Activated naive CD4-positive, alpha-beta T cell treated with anti-CD3 and anti-CD28 coated beads, Interleukin-2, amount 50 U/mL, for 72 hours (primary cell): Measurements from ENCODE around the gene PRSS48. TPM values are rescaled to one million over a fixed set of nuclear protein-coding genes. Genes with fewer than 3 reads are reported as not detected.
"Not testable (repeated sequence)": the region's sequence is repeated elsewhere in the genome, so short reads cannot be mapped to it uniquely, and the experiment has no call there.

Experiments
- ATAC-seq, 2 donors: fragments of 150-1000 bp; cut with Tn5 transposase; 2 replicates each; pipeline ENCODE4 v1.10.0; 2021; ENCODE audit warnings: mild to moderate bottlenecking in 2 of 2, moderate library complexity in 2 of 2
- DNase-seq, 2 donors: peaks; one replicate each; pipeline ENCODE4 v3.0.0; 2021 to 2022; ENCODE audit warnings: low spot score in 2 of 2
- H3K27ac Mint-ChIP-seq, 2 donors: one replicate each; pipeline ENCODE4 v1.8.0; 2022; ENCODE audit warnings: mild to moderate bottlenecking in 2 of 2, mixed read lengths in 2 of 2
- H3K36me3 Mint-ChIP-seq, 2 donors: one replicate each; pipeline ENCODE4 v1.8.0; 2022; ENCODE audit warnings: mixed read lengths in 2 of 2
- H3K9me3 Mint-ChIP-seq, 2 donors: one replicate each; pipeline ENCODE4 v1.8.0; 2022; ENCODE audit warnings: mixed read lengths in 2 of 2
- total RNA-seq, 2 donors: library from RNA; stranded (reverse); gene quantifications; one replicate each; pipeline ENCODE4 v1.2.3, GENCODE V29; 2022

PRSS48 gene
- total RNA-seq = not detected

DNA sequence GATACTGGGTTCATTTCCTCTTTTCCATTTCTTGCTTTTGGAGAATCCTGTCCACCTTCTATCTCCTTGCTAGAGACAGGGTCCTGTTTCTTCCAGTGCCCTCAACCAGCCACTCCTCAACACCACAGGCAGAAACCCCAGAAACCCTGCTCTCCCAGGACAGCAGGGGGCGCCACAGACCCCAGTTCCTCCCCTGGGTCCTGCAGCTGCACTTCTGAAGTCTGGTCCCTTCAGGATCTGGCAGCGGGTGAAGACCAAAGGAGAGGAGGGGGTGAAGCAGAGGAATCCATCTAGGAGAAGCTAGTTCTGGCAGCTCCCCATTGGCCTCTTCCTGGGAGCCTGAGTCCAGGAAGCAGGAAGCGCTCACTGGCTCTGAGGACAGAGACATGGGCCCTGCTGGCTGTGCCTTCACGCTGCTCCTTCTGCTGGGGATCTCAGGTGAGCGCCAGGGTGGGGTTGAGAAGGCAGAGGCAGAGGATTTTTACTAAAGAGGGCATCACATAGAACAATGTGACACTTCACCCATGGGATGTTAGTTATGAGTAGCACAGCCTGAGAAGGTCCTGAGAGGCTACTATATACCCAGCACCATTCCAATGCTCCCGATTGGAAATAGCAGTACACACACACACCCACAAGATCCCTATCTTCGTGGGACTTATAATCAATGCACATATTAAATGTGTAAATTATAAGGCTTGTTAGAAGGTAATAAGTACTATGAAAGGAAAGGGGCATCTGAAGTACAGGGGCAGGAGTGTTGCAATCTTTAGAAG is at the start of gene PRSS48:
Gene PRSS48, plus strand, starts transcription at position 375 of the 776 bp plus-strand sequence. Its CDS starts 12 bp downstream, at position 387.
- H3K36me3 Mint-ChIP-seq = no peaks in the 10 kb centered on the region
- no peak within 1 kb of the TSS for H3K27ac Mint-ChIP-seq
- ATAC-seq (peak; percentile 59 to 74), DNase-seq (peak in 1 of 2 donors; percentile 78)
- H3K9me3 Mint-ChIP-seq = no peaks in the 10 kb centered on the region

GRCh38 chr4:151227172-151227571 is 49.8 kb upstream of the PRSS48 start:
- Mint-ChIP-seq H3K36me3 (no peaks in the 10 kb centered on the region), H3K9me3 (no peaks in the 10 kb centered on the region), H3K27ac (no peak overlapping the region)
- DNase-seq = no peak
- ATAC-seq = no peak

DNA sequence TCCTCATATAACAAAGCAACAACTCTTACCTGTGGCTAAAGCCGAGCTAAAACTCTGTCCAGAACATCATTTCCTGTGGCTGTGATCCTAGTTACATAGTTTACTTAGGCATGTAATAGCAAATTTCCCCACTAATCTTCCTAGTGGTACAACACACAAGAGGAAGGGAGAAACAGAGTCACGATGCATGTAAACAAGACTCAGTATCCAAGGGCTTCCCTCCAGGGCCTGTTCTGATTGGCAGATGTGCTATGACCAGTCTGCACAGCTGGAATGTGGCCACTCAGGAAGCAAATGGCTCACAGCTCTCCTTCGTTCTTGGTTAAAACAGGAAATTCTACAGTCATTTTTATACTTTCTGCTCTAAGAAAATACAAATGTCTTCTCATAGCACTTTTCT is 49.2 kb upstream of the PRSS48 start:
- ATAC-seq (no peak), DNase-seq (no peak)
- no peak overlapping the region for H3K27ac Mint-ChIP-seq
- H3K9me3 Mint-ChIP-seq = no peaks in the 10 kb centered on the region
- no peaks in the 10 kb centered on the region for H3K36me3 Mint-ChIP-seq

GRCh38 chr4:151228189-151229119 is 48.5 kb upstream of the PRSS48 start:
- Mint-ChIP-seq H3K36me3 (no peaks in the 10 kb centered on the region), H3K9me3 (no peaks in the 10 kb centered on the region), H3K27ac (no peak overlapping the region)
- DNase-seq (no peak), ATAC-seq (no peak)

GRCh38 chr4:151231915-151232595 is 44.9 kb upstream of the PRSS48 start:
- no peak for ATAC-seq
- H3K27ac Mint-ChIP-seq = no peak overlapping the region

GRCh38 chr4:151233600-151233999 is 43.4 kb upstream of the PRSS48 start:
- no peaks in the 10 kb centered on the region for H3K36me3 Mint-ChIP-seq
- H3K27ac Mint-ChIP-seq = no peak overlapping the region
- DNase-seq (no peak), ATAC-seq (no peak)
- no peaks in the 10 kb centered on the region for H3K9me3 Mint-ChIP-seq

More at GRCh38 chr4:151231915-151232595, 44.9 kb upstream of the PRSS48 start:
- Mint-ChIP-seq H3K9me3 (no peaks in the 10 kb centered on the region), H3K36me3 (no peaks in the 10 kb centered on the region)
- no peak for DNase-seq

- not testable (repeated sequence) for H3K27ac Mint-ChIP-seq, H3K9me3 Mint-ChIP-seq, ATAC-seq, DNase-seq, H3K36me3 Mint-ChIP-seq
Observed at GRCh38 chr4:151235373-151235772, 41.6 kb upstream of the PRSS48 start.

DNA sequence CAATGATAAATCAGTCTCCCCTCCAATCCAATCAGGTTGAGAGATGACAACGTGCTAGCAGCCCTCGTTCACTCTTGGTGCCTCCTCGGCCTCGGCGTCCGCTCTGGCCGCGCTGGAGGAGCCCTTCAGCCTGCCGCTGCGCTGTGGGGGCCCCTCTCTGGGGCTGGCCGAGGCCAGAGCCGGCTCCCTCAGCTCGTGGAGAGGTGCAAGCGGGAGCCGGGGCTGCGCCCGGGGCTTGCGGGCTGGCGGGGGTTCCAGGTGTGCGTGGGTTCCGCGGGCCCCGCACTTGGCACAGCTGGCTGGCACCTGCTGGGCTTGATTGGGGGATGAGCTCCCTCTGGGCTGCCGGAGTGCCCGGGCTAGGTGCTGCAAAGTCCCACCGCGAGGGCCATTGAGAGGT is 40.9 kb upstream of the PRSS48 start:
- H3K36me3 Mint-ChIP-seq = no peaks in the 10 kb centered on the region
- no peak for ATAC-seq
- no peak overlapping the region for H3K27ac Mint-ChIP-seq

DNA sequence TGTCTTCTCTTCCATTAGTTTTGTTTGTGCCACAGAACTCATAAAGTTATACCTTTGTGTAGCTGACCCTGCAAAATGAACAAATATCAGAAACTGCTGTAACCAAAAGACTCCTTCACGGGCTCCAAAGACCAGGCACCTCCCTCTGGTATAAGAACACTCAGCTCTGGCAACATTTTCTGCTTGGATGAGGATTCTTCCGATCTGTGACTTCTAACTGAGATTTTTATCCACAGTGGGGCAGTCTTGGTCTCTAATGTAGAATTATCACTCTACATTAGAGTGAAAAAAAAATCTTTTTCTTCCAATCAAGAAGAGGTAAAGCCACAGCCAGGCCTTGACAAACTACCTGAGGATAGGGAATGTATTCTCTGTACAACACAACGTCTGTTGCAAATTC is 38.5 kb upstream of the PRSS48 start:
- Mint-ChIP-seq H3K36me3 (no peaks in the 10 kb centered on the region), H3K9me3 (no peaks in the 10 kb centered on the region), H3K27ac (no peak overlapping the region)
- no peak for DNase-seq
- ATAC-seq = no peak

More for the DNA sequence above, 40.9 kb upstream of the PRSS48 start:
- DNase-seq = no peak
- no peaks in the 10 kb centered on the region for H3K9me3 Mint-ChIP-seq

GRCh38 chr4:151239608-151240007 is 37.4 kb upstream of the PRSS48 start:
- Mint-ChIP-seq H3K36me3 (no peaks in the 10 kb centered on the region), H3K27ac (no peak overlapping the region), H3K9me3 (no peaks in the 10 kb centered on the region)
- no peak for DNase-seq
- no peak for ATAC-seq

GRCh38 chr4:151242305-151242704 is 34.7 kb upstream of the PRSS48 start:
- no peak for ATAC-seq
- no peaks in the 10 kb centered on the region for H3K36me3 Mint-ChIP-seq
- H3K9me3 Mint-ChIP-seq = no peaks in the 10 kb centered on the region
- H3K27ac Mint-ChIP-seq = no peak overlapping the region
- DNase-seq = no peak

DNA sequence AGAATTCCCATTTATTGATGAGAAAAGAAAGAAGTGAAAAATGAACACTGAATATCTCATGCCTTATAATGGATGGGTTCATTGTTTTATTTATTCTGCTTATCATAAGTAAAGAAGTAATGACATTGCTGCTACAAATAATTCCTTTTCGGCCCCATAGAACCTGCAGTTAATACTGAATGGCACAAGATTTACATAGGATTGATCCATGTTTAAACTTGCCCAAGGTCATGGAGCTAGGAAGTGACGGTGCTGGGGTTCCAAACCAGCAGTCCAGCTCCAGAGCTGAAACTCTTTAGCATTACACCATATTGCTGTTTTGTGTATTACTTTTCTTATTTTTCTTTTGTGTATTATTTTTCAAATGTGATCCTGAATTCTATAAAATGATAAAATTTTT is 30.2 kb upstream of the PRSS48 start:
- no peak overlapping the region for H3K27ac Mint-ChIP-seq
- ATAC-seq = no peak
- no peaks in the 10 kb centered on the region for H3K36me3 Mint-ChIP-seq

GRCh38 chr4:151247395-151247794 is 29.6 kb upstream of the PRSS48 start:
- Mint-ChIP-seq H3K9me3 (no peaks in the 10 kb centered on the region), H3K36me3 (no peaks in the 10 kb centered on the region), H3K27ac (no peak overlapping the region)
- DNase-seq (no peak), ATAC-seq (no peak)

More for the DNA sequence above, 30.2 kb upstream of the PRSS48 start:
- DNase-seq = no peak
- H3K9me3 Mint-ChIP-seq = no peaks in the 10 kb centered on the region

GRCh38 chr4:151248519-151248918 is 28.4 kb upstream of the PRSS48 start:
- no peak for DNase-seq
- no peaks in the 10 kb centered on the region for H3K9me3 Mint-ChIP-seq
- H3K36me3 Mint-ChIP-seq = no peaks in the 10 kb centered on the region
- no peak overlapping the region for H3K27ac Mint-ChIP-seq
- no peak for ATAC-seq

DNA sequence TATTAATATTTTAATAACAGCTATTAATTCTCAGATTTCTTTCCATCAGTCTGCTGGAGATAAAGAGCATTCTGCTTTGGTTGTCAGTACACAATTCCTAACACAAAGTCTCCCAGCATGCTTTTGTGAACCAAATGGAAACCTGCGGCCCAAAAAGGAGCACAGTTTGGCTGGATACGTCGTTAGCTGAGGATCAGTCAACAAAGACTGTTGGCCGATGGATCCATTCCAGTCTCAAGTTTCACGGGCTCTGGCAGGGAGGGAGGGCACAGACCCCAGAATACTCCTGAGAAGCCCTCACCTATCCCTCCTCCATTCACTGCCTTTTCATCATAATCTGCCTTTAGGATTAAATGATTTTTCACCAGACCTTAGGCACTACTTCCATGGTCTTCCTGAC is 26.3 kb upstream of the PRSS48 start:
- Mint-ChIP-seq H3K9me3 (no peaks in the 10 kb centered on the region), H3K36me3 (no peaks in the 10 kb centered on the region), H3K27ac (no peak overlapping the region)
- no peak for ATAC-seq
- no peak for DNase-seq

- Mint-ChIP-seq H3K9me3 (no peaks in the 10 kb centered on the region), H3K27ac (no peak overlapping the region), H3K36me3 (no peaks in the 10 kb centered on the region)
- ATAC-seq (no peak), DNase-seq (no peak)
Observed at GRCh38 chr4:151251603-151252304, 25.2 kb upstream of the PRSS48 start.
